ACHN (cell line): ENCODE measurements around the gene SLC26A2.
A peak's percentile ranks its signal among the peaks of the same experiment; 100 is the strongest.

Experiments used
- DNase-seq: peaks from one replicate; pipeline ENCODE4 v3.0.0-alpha.2; 2015
- in situ Hi-C: cut with HindIII; loops from 2 replicates; pipeline ENCODE4 v1.10.0; 2017; ENCODE audit warnings: low sequenced_read_pairs, low pct_ligation_motif_present, low pct_unique_long_range_greater_than_20kb

The SLC26A2 gene

DNA sequence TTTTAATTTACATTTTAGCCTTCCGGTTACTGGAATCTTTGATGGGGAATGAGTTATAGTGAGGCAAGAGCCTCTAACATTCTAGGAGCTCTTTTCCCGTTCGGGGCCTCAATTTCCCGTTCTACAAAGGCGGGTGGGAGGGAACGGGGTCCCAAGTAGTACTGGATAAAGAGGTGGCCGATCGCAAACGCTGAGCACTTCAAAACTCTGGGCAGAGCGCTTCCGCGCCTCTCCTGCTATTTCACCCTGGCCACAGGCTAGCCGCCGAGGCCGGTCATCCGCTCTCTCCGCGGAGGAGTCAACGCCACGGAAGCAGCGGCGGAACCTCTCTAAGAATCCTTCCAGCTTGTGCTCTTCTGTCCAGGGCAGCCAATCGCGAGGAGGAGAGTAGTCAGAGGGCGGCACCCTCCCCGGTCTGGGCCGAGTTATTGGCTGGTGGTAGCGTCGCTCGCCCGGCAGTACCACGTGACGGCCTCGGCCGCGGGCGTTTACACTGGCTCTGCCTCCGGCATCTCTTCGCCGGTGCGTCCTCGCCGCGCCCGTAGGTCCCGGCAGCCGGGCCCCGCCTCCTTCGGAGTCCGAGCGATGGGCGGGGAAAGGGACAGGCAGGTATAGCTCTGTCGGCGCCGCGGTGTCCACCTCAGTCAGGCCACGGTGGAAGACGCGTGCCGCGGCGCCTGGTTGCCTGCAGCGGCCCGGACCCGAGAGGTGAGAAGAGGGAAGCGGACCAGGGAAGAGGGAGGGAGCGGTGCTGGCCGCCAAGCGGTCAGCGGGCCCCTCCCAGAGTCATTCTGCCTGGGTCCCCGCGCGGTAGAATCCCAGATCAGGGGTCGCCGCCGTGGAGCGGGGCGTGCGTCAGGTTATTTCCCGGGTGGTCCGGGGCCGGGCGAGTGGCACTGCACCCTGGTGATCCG lies at the start of gene SLC26A2:
Gene SLC26A2 (plus strand): TSS at position 487 of the 914 bp plus-strand sequence. CDS start 16,895 bp downstream, outside the sequence.
- in situ Hi-C loops = no loop called here
- DNase-seq = peak; percentile 97

DNA sequence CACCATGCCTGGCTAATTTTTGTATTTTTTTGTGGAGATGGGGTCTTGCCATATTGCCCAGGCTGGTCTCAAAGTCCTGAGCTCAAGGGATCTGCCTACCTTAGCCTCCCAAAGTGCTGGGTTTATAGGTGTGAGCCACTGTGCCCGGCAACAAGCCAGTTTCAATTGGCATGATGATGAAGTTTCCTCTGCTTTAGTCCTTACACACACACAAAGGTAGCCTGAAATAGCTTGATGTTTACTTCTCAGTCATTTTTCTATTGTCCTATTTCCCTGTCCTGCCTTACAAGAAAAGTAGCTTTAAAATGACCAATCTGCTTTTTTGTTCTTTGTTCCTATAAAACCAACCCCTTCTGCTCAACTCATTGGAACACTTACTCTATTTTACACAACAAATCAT lies 49.5 kb upstream of the SLC26A2 start:
- DNase-seq = no peak
- in situ Hi-C loops = no loop called here

DNA sequence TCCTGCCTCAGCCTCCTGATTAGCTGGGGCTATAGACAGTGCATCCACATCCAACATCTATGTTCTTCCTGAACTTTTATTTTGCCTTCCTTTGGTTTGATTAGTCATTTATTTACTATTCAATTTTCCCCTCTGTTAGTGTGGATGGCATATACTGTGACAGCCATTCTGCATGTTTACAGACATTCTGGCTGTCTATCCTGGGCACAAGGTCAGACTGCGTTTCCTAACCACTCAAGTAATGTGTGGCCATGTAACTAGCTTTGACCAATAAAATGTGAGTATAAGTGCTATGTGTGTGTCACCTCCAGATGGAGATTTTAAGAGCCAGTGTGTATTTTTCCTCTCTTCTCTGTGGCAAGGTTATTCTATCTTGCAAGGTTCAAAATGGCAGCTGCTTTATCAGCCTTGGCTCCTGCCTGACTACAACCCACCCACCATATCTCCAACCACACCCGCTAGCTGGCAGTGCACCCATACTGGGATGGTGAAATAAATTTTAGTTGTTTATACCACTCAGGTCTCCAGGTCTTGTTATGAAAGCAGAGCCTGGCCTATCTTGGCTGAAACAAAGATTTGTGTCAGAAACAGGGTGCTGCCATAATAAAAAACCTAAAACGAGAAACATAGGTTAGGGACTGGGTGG lies 48.2 kb upstream of the SLC26A2 start:
- in situ Hi-C loops = no loop called here

DNA sequence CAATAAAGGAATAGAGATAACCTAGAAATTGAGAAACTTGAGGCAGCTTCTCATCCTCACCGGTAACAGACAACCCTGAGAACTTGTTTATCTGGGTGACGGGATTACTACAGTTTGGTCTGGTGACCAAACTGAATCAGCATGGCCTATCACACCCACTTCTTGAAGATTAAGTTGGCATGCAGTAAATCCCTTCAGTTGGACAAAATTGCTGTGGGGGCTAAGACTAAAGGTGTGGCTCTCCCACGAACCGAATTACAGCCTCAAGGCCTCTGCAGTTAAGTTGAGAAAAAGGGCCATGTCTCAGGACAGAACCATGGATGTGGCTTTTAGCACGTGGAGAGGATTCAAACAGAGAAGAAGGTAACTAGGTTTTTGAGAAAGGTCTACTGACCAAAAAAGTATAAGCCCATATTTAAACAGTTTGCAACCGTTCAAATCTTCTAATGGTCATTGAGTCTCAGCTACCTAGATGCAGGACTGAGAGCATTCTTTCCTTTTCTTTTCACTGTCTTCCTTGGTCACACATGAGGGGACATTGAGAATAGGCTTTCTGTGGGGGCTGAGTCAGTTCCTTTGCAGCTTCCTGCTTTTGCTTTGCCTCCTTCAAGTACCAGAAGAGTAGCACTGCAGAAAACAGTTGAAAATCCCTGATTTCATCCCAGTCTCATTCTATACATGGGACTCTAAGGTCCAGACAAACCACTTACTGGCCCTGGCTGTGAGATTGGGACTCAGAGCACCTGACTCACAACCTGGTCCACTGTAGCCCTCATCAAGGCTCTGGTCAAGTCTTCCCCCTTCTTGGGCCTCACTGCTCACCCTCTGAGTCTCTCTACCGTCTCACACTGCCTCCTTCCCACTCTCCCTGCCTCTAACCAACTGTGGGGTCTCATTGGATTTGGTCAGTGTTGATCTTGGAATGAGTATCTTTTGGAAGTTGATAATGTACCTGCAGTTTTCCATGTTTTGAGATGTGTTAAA lies 46.8 kb upstream of the SLC26A2 start:
- in situ Hi-C loops = no loop called here
- peak; percentile 45 for DNase-seq

More for the DNA sequence above, 48.2 kb upstream of the SLC26A2 start:
- no peak for DNase-seq

DNA sequence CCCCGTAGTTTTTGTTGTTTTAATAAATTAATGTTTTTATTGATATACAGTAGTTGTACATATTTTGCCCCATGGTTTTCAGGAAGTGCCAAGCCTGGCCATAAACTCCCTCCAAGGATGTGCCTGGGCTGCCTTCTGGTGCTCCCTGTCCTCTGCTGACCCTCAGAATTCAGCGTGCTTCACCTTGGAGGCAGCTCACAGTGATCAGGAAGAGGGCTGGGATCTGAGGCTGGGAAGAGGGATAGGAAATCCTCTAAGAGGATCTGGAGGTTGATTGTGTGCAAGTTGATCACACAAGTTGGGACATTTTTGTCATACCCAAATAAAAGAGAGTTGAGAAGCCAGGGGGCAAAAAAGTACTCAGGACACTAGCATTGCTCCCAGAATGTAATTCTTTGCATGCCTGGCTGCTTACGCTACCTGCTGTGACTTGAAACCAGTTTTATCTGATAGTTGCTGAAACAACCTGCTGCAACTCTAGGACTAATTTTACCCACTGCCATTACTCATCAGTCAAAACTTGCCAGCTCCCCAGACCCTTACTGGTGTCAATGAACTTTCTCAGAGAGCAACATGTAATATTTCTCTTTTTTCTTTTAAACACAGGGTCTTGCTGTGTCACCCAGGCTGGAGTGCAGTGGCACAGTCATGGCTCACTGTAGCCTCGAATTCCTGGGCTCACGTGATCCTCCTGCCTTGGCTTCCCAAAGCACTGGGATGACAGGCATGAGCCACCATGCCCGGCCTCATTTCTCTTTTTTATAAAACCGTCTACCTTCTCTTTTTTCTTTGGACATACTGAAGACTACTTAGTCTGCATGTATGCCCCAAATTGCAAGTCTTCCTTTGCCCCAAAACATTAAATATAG lies 44.9 kb upstream of the SLC26A2 start:
- DNase-seq = no peak
- in situ Hi-C loops = no loop called here

DNA sequence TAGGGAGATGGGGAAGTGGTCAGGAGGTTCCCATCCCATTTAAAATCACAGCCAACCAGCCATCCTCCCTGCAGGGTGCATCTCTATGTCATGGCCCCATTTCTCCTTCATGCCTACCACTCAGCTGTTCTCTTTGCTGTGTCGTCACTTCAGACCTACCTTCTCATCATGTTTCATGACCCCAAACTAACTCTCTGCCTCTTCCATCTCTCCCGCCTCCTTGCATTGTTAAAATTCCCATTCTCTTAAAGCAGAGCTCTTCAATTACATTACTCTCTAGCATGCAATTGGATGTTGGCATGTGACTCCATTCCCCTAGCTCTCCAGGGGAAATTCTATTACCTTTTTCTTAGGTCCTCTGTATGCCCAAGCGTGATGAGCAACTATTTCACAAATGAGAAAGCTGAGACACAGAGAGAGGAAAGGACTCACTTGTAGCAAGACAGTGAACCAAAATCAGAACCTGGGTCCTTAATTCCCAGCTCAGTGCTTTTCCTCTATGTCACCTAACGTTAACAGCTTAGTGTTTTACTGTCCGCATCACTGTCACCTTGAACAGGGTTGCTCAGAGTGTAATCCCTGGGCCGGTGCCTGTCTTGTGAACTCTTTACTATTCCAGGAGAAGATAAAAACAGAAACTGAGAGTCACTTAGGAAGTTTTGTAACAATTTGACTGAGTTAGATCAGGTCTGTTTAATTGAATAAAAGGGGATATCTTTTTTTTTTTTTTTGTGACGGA lies 44.1 kb upstream of the SLC26A2 start:
- DNase-seq = no peak
- in situ Hi-C loops = no loop called here

DNA sequence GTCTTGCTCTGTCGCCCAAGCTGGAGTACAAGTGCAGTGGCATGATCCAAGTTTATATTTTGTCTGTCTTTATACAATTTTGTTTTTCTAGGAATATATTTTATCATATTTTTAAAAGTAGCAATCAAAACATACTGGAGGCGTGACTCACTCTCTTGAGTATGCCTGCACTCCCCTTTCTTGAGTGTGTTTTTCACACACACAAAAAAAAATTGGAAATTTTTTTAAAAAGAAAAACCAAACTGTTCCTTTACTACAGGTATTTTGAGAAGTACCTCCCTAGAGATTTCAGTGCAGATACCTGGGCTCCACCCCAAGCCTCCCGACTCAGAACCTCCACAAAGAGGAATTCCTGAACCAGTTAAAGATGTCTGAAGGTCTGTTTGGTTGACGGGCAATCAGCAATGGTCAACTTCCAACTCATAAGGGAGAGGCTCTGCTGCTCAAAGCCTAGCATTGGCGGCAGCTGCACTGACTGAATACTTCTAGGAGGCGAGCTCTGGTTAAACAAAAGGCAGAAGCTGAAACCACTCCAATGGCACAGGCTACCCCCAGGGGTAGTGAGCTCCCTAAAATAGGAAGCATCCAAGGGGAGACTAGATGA lies 43.4 kb upstream of the SLC26A2 start:
- in situ Hi-C loops = no loop called here
- DNase-seq = no peak

DNA sequence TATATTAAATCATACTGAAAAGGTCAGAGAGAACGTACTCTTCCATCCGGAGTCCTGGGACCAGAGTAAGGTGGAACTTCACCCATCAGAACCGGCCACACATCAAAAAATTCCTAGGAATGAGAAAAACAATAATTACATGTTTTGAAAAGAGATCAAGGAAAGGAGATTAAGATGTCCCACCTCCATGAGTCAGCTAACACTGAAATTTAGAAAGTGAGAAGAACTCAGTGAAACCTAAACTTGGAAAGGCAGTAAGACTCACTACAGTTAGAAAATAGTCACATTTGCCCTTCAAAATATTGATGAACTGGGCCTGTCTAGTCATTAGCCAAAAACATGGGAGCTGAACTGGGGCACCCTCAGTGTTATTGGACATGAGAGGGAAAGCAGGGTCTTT lies 39.0 kb upstream of the SLC26A2 start:
- no peak for DNase-seq
- in situ Hi-C loops = no loop called here

DNA sequence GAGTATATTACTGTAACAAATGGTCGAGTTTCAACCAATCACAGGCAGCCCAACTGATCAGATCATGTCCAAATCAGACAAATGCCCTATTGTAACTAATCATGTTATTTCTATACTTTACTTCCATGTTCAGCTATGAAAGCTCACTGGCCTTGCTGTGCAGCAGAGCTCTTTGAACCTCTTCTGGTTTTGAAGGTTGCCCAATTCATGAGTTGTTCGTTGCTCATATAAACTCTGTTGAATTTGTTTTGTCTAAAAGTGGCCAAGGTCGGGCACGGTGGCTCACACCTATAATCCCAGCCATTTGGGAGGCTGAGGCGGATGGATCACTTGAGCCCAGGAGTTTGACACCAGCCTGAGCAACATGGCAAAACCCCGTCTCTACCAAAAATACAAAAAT lies 37.6 kb upstream of the SLC26A2 start:
- in situ Hi-C loops = no loop called here
- DNase-seq = no peak

DNA sequence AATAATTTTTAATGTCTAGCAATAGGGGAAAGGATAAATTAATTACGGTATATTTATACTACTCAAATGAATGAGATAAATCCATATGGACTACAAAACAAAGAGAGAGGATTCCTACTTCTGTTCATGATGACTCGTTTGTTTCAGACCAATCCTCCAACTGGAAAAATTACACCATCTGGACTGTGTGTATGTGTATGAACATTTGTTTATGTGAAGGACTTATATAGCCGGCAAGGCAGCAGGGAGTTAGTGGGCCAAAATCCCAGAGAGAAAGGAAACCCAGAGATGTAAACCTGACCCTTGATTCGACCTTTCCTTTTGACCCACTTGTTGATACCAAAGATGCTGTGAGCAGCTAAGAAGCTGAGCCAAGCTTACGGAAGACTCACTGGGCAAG lies 36.1 kb upstream of the SLC26A2 start:
- in situ Hi-C loops = no loop called here

DNA sequence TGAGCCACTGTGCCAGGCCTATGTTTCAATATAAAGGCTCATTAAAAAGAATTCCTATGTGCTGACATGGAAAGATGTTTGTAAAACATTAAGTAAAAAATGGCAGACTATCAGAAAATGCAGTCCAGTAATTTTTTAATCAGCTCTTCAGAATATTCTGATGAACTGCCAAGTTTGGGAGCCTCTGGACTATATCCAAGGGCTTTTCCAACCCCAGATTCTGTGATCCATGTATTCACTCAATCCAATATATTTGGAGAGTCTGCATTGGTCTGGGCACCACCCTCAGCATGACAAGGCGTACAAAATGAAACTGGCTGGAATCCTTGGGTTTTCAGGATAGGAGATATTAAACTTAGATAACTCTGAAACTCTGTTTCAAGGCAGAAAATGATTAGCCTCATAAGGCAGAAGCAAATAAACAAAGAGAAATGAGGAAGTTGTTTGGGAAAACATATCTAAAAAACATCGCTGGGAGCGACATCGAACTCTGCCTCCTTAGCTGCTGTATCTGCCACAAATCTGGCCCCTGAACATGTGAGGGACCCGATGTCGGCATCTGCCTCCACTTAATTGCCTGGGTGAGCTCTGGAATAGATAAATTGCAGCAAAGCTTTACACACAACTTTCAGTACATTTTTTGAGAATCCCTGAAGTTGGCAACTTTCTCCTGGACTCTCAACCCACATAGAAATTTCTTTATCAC lies 30.4 kb upstream of the SLC26A2 start:
- in situ Hi-C loops = no loop called here
- no peak for DNase-seq

More for the DNA sequence above, 36.1 kb upstream of the SLC26A2 start:
- no peak for DNase-seq

DNA sequence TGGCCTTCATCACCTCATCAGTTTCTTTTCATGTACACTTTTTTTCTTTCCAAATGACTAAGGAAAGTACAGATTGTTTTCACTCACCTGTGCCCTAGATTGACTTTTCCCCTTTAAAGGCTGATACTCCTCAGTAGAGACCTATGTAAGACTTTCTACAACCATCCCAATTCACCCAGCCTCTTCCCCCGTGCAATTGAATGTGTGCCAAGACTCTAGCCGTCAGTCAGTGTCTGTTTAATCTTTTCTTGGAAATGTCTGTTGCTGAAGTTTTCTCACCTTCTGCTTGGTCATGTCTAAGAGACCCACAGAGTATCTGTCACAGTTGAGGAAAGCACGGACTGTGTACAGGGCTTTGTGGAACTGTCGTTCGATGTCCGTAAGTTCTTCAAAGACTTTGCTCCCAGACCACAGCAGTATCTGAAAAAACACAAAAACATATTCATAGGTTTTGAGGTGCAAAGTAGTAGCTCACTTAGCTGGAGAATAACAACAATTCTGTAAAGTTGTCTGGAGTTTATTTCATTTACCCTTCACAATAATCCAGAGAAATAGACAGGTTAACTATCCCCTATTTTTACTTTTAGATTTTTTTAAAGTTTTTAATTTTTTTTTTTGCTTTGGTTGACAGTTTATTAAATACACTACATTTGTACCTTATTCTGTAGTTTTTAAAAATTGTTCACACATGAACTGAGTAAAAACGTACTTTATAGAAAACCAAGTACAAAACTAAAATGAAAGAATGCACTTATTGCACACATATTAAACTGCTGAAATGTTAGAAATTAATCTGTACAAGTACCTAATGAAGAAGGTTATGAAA lies 29.6 kb upstream of the SLC26A2 start:
- no peak for DNase-seq
- in situ Hi-C loops = no loop called here

DNA sequence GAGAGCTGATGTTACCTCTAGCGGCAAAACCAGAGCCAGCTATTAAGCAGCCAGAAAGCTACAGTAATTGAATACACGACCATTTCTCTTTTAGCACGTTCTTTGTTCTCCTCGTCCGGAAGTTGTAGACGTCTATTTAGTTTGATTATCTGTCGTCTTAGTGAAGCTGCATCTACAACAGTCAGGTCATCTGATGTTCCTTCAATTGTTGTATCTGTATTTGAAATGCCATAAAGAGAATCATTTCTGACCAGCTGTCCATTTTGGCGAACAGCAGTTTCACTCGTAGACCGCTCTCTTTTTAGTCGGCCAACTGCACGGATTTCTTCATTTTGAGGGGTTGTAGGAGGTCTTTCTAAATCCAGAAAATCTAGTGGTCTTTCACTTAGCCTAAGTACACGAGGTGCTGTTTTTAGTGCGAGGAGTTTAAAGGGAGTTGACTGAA lies 28.5 kb upstream of the SLC26A2 start:
- in situ Hi-C loops = no loop called here
- DNase-seq = no peak

DNA sequence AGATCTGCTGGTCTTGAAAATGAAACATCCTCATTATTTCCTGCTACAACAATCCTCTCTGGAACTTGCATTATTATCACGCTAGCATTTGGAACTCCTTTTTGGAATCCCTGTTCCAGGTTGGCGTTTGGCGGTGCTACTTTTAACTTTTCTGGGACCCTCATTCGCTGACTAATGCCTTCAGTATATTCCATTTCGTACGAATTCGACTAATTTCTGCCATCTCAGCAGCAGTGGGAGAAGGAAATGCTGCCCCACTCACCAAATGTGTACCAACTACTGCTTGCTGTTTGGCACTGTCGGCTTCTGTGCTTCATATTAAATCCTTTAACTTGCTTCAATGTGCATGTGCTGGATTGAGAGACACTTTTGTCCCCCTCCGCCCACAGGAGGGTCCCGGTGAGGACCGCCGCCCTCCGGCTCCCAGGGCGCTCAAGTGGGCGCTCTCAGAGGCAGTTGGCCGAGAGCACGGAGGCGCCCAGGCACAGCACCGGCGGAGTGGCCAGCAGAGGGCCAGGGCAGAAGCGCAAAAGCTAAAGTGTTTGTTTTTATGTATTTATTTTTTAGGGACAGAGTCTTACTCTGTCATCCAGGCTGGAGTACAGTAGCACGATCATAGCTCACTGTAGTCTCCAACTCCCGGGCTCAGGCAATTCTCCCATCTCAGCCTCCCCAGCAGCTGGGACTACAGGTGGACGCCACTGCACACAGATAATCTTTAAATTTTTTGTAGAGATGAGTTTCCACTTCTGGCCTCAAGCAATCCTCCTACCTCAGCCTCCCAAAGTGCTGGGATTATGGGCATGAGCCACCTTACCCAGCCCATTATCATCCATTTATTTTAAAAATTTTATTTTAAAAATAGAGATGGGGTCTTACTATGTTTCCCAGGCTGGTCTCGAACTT lies 27.9 kb upstream of the SLC26A2 start:
- in situ Hi-C loops = no loop called here
- no peak for DNase-seq
